Keratinocyte (primary cell): ENCODE results near the gene ZBTB4. TPM values are rescaled to one million over a fixed set of nuclear protein-coding genes. Genes with fewer than 3 reads are reported as not detected.

Source experiments
- DNase-seq: peaks from one replicate; pipeline ENCODE4 v3.0.0-alpha.2; 2011; ENCODE audit warnings: low read depth, missing footprints, low spot score
- FAIRE-seq: peaks from 2 replicates; lab custom pipeline; 2011; peaks lifted over from hg19 to GRCh38; lab: Jason Lieb, UNC
- H2AFZ ChIP-seq: 2 replicates; pipeline ENCODE4 v1.6.0; 2012; ENCODE audit warnings: low read length, control low read depth, inconsistent platforms; ENCODE audit not compliant: control insufficient read depth
- H3K27ac ChIP-seq: 2 replicates; pipeline ENCODE4 v1.5.1; 2011; ENCODE audit warnings: low read length; ENCODE audit not compliant: control insufficient read depth, insufficient read depth
- H3K27me3 ChIP-seq: 3 replicates; pipeline ENCODE4 v1.6.0; 2011; ENCODE audit warnings: low read length; ENCODE audit not compliant: control insufficient read depth, insufficient read depth; ENCODE audit errors: extremely low read depth
- H3K36me3 ChIP-seq, 2 experiments: 2 replicates in 1 of 2; 3 replicates in 1 of 2; pipeline ENCODE4 v1.5.1; 2011; ENCODE audit warnings: low read length in 2 of 2, mild to moderate bottlenecking in 1 of 2; ENCODE audit not compliant: control insufficient read depth in 2 of 2, insufficient read depth in 2 of 2; ENCODE audit errors: extremely low read depth in 1 of 2
- H3K4me1 ChIP-seq: 3 replicates; pipeline ENCODE4 v1.5.1; 2011; ENCODE audit warnings: low read length; ENCODE audit not compliant: control insufficient read depth, insufficient read depth; ENCODE audit errors: extremely low read depth
- H3K4me2 ChIP-seq: 3 replicates; pipeline ENCODE4 v1.6.0; 2011; ENCODE audit warnings: low read depth, low read length; ENCODE audit not compliant: control insufficient read depth, insufficient read depth; ENCODE audit errors: extremely low read depth
- H3K4me3 ChIP-seq, 3 experiments: fragments of 200-600 bp in 1 of 3; sonication (generic) in 1 of 3; 2 replicates in 2 of 3; 3 replicates in 1 of 3; pipeline ENCODE4 v1.5.1; 2011 to 2016; ENCODE audit warnings: low read length in 3 of 3, mild to moderate bottlenecking in 3 of 3, control low read depth in 2 of 3, inconsistent platforms in 1 of 3, low read depth in 1 of 3, mixed read lengths in 1 of 3, mixed run types in 1 of 3, moderate library complexity in 1 of 3; ENCODE audit not compliant: control insufficient read depth in 2 of 3, insufficient read depth in 2 of 3; ENCODE audit errors: extremely low read depth in 1 of 3
- H3K79me2 ChIP-seq: 2 replicates; pipeline ENCODE4 v1.6.0; 2012; ENCODE audit warnings: low read length; ENCODE audit not compliant: control insufficient read depth, insufficient read depth
- H3K9ac ChIP-seq: 3 replicates; pipeline ENCODE4 v1.6.0; 2011; ENCODE audit warnings: low read length; ENCODE audit not compliant: control insufficient read depth, insufficient read depth; ENCODE audit errors: extremely low read depth
- H3K9me1 ChIP-seq: 3 replicates; pipeline ENCODE4 v1.6.0; 2011; ENCODE audit warnings: low read length; ENCODE audit not compliant: control insufficient read depth, insufficient read depth; ENCODE audit errors: extremely low read depth
- H3K9me3 ChIP-seq: 2 replicates; pipeline ENCODE4 v1.5.1; 2012; ENCODE audit warnings: low read depth, low read length; ENCODE audit not compliant: control insufficient read depth
- H4K20me1 ChIP-seq: 3 replicates; pipeline ENCODE4 v1.6.0; 2011; ENCODE audit warnings: low read length; ENCODE audit not compliant: control insufficient read depth, insufficient read depth; ENCODE audit errors: extremely low read depth
- EZH2 ChIP-seq: IDR thresholded peaks from one replicate; pipeline ENCODE4 v1.6.1; 2012; ENCODE audit warnings: inconsistent platforms, mild to moderate bottlenecking, low read length, moderate library complexity
- dilution Hi-C: fragments of 300-500 bp; cut with MboI; formaldehyde crosslinking; loops from one replicate; pipeline ENCODE4 v1.7.0; 2020; ENCODE audit warnings: low sequenced_read_pairs; ENCODE audit not compliant: extremely low pct_ligation_motif_present
- polyA plus RNA-seq, 5 experiments: library from polyadenylated mRNA; depleted of rRNA in 3 of 5; stranded (reverse) in 3 of 5; stranded (forward) in 1 of 5; unstranded in 1 of 5; fragments of >200 nt; gene quantifications; 1 replicate in 1 of 5; 2 replicates in 3 of 5; 3 replicates in 1 of 5; pipeline versions ENCODE4 v1.2.1 to v1.2.3, GENCODE V29; 2011 to 2012; ENCODE audit warnings: missing spikeins in 2 of 5, low read depth in 1 of 5, low replicate concordance in 1 of 5
- TF ChIP-seq, protein P1 (sequence below), 3 experiments: IDR thresholded peaks in 1 of 3; conservative IDR thresholded peaks in 1 of 3; optimal IDR thresholded peaks in 1 of 3; 2 replicates in 2 of 3; 3 replicates in 1 of 3; pipeline versions ENCODE3 to v1.5.1; 2011; ENCODE audit warnings: low read length in 3 of 3, mild to moderate bottlenecking in 3 of 3, moderate library complexity in 2 of 3, control low read depth in 1 of 3, inconsistent platforms in 1 of 3; ENCODE audit not compliant: insufficient read depth in 2 of 3; ENCODE audit errors: extremely low read depth in 1 of 3

Gene ZBTB4
- polyA plus RNA-seq, 1 donor (not counting 4 experiments of a cell fraction or from before 2014, with no cell fraction given) = 20.9 TPM

DNA sequence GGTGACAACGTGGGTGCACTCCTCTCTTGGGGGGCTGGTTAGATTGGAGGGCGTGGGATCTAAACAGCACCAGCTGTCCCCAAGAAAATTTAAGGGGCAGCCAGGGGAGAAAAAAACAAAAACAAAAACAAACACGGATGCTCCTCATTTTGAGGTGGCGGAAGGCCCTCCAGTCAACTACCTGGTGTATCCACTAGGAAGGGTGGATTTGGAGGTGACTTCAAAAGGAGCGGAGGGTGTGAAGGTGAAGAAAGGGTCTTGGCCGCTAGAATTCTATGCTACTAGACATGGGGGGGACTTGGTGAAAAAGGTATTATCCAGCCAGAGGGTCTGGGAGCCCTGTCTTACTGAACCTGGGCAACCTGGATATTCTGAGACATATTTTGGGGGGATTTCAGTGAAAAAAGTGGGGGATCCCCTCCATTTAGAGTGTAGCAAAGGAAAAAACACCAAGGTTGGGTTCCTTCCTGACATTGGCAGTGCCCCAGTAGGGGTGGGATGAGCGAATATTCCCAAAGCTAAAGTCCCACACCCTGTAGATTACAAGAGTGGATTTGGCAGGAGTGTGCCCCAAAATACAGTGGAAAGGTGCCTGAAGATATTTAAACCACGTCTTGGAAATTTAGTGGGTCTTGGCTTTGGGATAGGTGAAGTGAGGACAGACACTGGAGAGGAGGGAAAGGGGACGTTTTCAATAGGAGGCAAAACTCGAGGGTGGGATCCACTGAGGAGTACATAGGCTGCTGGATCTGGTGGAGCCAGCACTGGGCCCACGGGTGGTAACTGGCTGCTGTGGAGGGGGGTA is 40.6 kb downstream of the ZBTB4 start:
- dilution Hi-C loops = no loop called here
- H3K9ac ChIP-seq = peak overlapping the region; percentile 77

DNA sequence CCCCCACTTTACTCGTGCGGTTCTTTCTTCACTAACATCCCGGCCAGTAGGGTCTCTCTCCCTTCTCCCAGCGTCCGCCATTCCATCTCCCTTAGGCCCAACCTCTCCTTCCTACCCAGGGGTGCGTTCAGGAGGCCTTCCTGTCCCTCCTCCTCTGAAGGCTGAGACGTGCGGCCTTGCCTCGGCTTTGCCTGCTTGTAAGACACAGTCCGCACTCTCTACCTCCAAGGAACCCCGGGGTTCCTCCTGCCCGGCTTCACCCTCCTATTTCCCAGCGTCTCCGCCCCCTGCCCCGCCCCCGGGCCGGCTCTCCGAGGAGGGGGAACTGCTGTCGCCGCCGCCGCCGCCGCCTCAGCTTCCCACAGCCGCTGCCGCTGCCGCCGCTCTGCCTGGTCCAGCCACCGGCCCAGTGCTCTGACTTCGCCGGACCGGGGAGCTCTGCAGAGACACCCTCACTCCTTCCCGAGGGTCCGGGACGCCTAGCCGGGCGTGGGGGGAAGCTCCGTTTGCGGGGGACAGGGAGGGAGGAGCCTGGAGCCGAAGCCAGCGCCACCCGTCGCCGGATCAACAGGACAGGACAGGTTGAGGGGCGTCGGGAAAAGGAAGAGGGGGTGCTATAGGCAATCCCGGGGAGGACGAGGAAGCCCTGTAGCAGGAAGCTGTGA is 41.3 kb downstream of the ZBTB4 start:
- Histone ChIP-seq H3K9ac (peak overlapping the region; percentile 77), H3K4me1 (peaks cover 43% of the 10 kb centered on the region), H3K4me2 (peak overlapping the region; percentile 99), H3K4me3 (peak overlapping the region; percentile 59 to 81 (median 66)), H4K20me1 (no peaks in the 10 kb centered on the region), H3K9me1 (peaks cover 2% of the 10 kb centered on the region), H2AFZ (peak overlapping the region; percentile 44), H3K27ac (peak overlapping the region; percentile 62), H3K36me3 (peaks cover 0 to 4% of the 10 kb centered on the region in 2 experiments), H3K9me3 (no peaks in the 10 kb centered on the region), H3K79me2 (peaks cover 17% of the 10 kb centered on the region), H3K27me3 (no peaks in the 10 kb centered on the region)
- FAIRE-seq = no peak
- DNase-seq = no peak
- dilution Hi-C loops = no loop called here
- TF ChIP-seq EZH2 = no peak
- TF ChIP-seq, protein P1, sequence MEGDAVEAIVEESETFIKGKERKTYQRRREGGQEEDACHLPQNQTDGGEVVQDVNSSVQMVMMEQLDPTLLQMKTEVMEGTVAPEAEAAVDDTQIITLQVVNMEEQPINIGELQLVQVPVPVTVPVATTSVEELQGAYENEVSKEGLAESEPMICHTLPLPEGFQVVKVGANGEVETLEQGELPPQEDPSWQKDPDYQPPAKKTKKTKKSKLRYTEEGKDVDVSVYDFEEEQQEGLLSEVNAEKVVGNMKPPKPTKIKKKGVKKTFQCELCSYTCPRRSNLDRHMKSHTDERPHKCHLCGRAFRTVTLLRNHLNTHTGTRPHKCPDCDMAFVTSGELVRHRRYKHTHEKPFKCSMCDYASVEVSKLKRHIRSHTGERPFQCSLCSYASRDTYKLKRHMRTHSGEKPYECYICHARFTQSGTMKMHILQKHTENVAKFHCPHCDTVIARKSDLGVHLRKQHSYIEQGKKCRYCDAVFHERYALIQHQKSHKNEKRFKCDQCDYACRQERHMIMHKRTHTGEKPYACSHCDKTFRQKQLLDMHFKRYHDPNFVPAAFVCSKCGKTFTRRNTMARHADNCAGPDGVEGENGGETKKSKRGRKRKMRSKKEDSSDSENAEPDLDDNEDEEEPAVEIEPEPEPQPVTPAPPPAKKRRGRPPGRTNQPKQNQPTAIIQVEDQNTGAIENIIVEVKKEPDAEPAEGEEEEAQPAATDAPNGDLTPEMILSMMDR (optimal IDR thresholded peaks at IDR 0.05 in 1 of 3, IDR thresholded peaks at IDR 0.05 in 1 of 3, conservative IDR thresholded peaks at IDR 0.05 in 1 of 3; ENCODE audit: extremely low read depth in 1 of 3, insufficient read depth in 2 of 3, low read length in 3 of 3) = peak in 1 of 3 experiments; percentile 0

More for the DNA sequence above, 40.6 kb downstream of the ZBTB4 start:
- Histone ChIP-seq H3K4me3 (peak overlapping the region; percentile 59 to 81 (median 66)), H3K9me3 (no peaks in the 10 kb centered on the region), H3K27me3 (no peaks in the 10 kb centered on the region), H3K4me2 (peak overlapping the region; percentile 99), H3K9me1 (peaks cover 2% of the 10 kb centered on the region), H3K36me3 (peaks cover 0 to 4% of the 10 kb centered on the region in 2 experiments), H3K4me1 (peaks cover 51% of the 10 kb centered on the region), H3K79me2 (peaks cover 17% of the 10 kb centered on the region), H2AFZ (no peak overlapping the region), H3K27ac (peak overlapping the region; percentile 62), H4K20me1 (no peaks in the 10 kb centered on the region)
- FAIRE-seq (peak; percentile 29), DNase-seq (no peak)
- TF ChIP-seq EZH2 = no peak
- TF ChIP-seq, protein P1 (optimal IDR thresholded peaks at IDR 0.05 in 1 of 3, IDR thresholded peaks at IDR 0.05 in 1 of 3, conservative IDR thresholded peaks at IDR 0.05 in 1 of 3; ENCODE audit: extremely low read depth in 1 of 3, insufficient read depth in 2 of 3, low read length in 3 of 3) = no peak
